SU-DHL-6 (cell line): ENCODE results near the gene KCNK16.

Experiments used
- H2AFZ ChIP-seq: fragments of 200-600 bp; sonication (generic); 2 replicates; pipeline ENCODE4 v1.6.1; 2014; ENCODE audit warnings: low read depth, mild to moderate bottlenecking, moderate library complexity, mixed read lengths, antibody characterized with exemption, low read length; ENCODE audit not compliant: severe bottlenecking
- H3F3A ChIP-seq: fragments of 200-600 bp; shearing (Covaris generic); 2 replicates; pipeline ENCODE4 v1.6.0; 2016; ENCODE audit warnings: antibody characterized with exemption, mild to moderate bottlenecking; ENCODE audit not compliant: insufficient read depth
- H3K27ac ChIP-seq: fragments of 200-600 bp; sonication (generic); 2 replicates; pipeline ENCODE4 v1.5.1; 2016; ENCODE audit warnings: low read depth, mild to moderate bottlenecking, low read length, moderate library complexity, mixed read lengths
- H3K27me3 ChIP-seq: fragments of 200-600 bp; sonication (generic), shearing (Covaris generic); 2 replicates; pipeline ENCODE4 v1.6.0; 2014; ENCODE audit warnings: mild to moderate bottlenecking, low read length
- H3K36me3 ChIP-seq: fragments of 200-600 bp; sonication (generic); 2 replicates; pipeline ENCODE4 v1.6.1; 2014; ENCODE audit warnings: mild to moderate bottlenecking, low read length, mixed read lengths
- H3K4me2 ChIP-seq: fragments of 300-600, 200-600 bp; shearing (Covaris generic), sonication (generic); 2 replicates; pipeline ENCODE4 v1.6.0; 2014; ENCODE audit warnings: low read length, low read depth, mild to moderate bottlenecking; ENCODE audit not compliant: poor library complexity, severe bottlenecking
- H3K4me3 ChIP-seq: fragments of 200-600 bp; sonication (generic); 2 replicates; pipeline ENCODE4 v1.5.1; 2014; ENCODE audit warnings: antibody characterized with exemption, low read length, mild to moderate bottlenecking, mixed read lengths; ENCODE audit not compliant: insufficient read depth, poor library complexity, severe bottlenecking
- H3K79me2 ChIP-seq: fragments of 200-600 bp; sonication (generic); 2 replicates; pipeline ENCODE4 v1.6.1; 2014; ENCODE audit warnings: mild to moderate bottlenecking, low read length, moderate library complexity; ENCODE audit not compliant: insufficient read depth
- H3K9ac ChIP-seq: fragments of 200-600 bp; sonication (generic); 2 replicates; pipeline ENCODE4 v1.7.0; 2014; ENCODE audit warnings: mild to moderate bottlenecking, low read length
- H3K9me2 ChIP-seq: fragments of 200-600 bp; sonication (generic); replicated peaks from 2 replicates; pipeline ENCODE4 v1.6.1; 2014; ENCODE audit warnings: low read length; ENCODE audit not compliant: insufficient read depth
- H3K9me3 ChIP-seq: fragments of 200-600 bp; sonication (generic); 2 replicates; pipeline ENCODE4 v1.6.1; 2014; ENCODE audit warnings: low read length, mixed read lengths; ENCODE audit not compliant: insufficient read depth
- H4K20me1 ChIP-seq: fragments of 200-600 bp; sonication (generic); 2 replicates; pipeline ENCODE4 v1.6.1; 2014; ENCODE audit warnings: low read depth, mild to moderate bottlenecking, antibody characterized with exemption, low read length, moderate library complexity, mixed read lengths
- EZH2phosphoT487 ChIP-seq: fragments of 200-600 bp; sonication (generic), shearing (Covaris generic); conservative IDR thresholded peaks from 2 replicates; pipeline ENCODE4 v1.6.1; 2018; ENCODE audit warnings: mild to moderate bottlenecking, antibody characterized with exemption, low read length, moderate library complexity, mixed read lengths
- TF ChIP-seq, protein P1 (sequence below): fragments of 200-600 bp; sonication (generic); IDR thresholded peaks from one replicate; pipeline ENCODE4 v1.5.1; 2017; ENCODE audit warnings: antibody characterized with exemption, mild to moderate bottlenecking, low read length, moderate library complexity; ENCODE audit not compliant: insufficient read depth, poor library complexity, severe bottlenecking

The KCNK16 gene

GRCh38 chr6:39322306-39322850, at the start of gene KCNK16:
TSS of gene KCNK16 (minus strand) at chr6:39322702. CDS start at chr6:39322540, 162 bp downstream.
- no peaks in the 10 kb centered on the region for H3K9me2 ChIP-seq
- no peaks in the 10 kb centered on the region for H3K79me2 ChIP-seq
- no peak within 1 kb of the TSS for H3K9ac ChIP-seq
- no peak within 1 kb of the TSS for H3K4me2 ChIP-seq
- H3F3A ChIP-seq = no peaks in the 10 kb centered on the region
- H3K9me3 ChIP-seq = no peaks in the 10 kb centered on the region
- no peak within 1 kb of the TSS for H2AFZ ChIP-seq
- TF ChIP-seq EZH2phosphoT487 = no peak
- TF ChIP-seq, protein P1, sequence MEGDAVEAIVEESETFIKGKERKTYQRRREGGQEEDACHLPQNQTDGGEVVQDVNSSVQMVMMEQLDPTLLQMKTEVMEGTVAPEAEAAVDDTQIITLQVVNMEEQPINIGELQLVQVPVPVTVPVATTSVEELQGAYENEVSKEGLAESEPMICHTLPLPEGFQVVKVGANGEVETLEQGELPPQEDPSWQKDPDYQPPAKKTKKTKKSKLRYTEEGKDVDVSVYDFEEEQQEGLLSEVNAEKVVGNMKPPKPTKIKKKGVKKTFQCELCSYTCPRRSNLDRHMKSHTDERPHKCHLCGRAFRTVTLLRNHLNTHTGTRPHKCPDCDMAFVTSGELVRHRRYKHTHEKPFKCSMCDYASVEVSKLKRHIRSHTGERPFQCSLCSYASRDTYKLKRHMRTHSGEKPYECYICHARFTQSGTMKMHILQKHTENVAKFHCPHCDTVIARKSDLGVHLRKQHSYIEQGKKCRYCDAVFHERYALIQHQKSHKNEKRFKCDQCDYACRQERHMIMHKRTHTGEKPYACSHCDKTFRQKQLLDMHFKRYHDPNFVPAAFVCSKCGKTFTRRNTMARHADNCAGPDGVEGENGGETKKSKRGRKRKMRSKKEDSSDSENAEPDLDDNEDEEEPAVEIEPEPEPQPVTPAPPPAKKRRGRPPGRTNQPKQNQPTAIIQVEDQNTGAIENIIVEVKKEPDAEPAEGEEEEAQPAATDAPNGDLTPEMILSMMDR = no peak
- H4K20me1 ChIP-seq = no peaks in the 10 kb centered on the region
- no peak within 1 kb of the TSS for H3K4me3 ChIP-seq
- H3K27ac ChIP-seq = no peak within 1 kb of the TSS
- H3K36me3 ChIP-seq = no peaks in the 10 kb centered on the region
- no peaks in the 10 kb centered on the region for H3K27me3 ChIP-seq

DNA sequence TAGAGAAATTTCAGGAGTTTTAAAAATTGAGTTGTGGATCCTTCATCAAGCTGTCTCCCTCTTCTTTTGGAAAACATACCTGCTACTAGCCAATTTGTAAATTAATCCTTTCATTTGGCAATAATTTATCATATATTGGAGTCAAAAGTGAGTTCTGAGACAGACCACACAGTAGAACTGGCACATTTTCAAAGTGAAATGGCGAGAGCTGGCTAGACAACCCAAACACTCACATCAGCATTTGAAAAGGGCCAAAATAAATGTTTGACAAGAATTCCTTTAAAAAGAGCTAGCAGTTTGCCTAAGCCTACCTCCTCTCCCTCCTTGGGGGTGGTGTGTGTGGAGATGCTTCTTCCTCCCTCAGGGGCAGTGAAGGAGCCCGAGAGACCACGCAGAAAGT, 47.9 kb upstream of the KCNK16 start:
- no peaks in the 10 kb centered on the region for H3K27me3 ChIP-seq

GRCh38 chr6:39369987-39370386, 47.5 kb upstream of the KCNK16 start:
- H3F3A ChIP-seq = no peaks in the 10 kb centered on the region
- no peaks in the 10 kb centered on the region for H3K36me3 ChIP-seq
- 0 out of 2 replicates have a peak, but pooled peaks cover 2% of the 10 kb centered on the region for H3K9me2 ChIP-seq
- no peak overlapping the region for H3K27ac ChIP-seq
- H3K27me3 ChIP-seq = no peaks in the 10 kb centered on the region
- no peak for TF ChIP-seq EZH2phosphoT487
- TF ChIP-seq, protein P1 = no peak
- no peaks in the 10 kb centered on the region for H4K20me1 ChIP-seq
- H3K9me3 ChIP-seq = no peaks in the 10 kb centered on the region
- no peak overlapping the region for H3K9ac ChIP-seq
- no peak overlapping the region for H3K4me3 ChIP-seq
- H2AFZ ChIP-seq = no peak overlapping the region
- no peak overlapping the region for H3K4me2 ChIP-seq
- no peaks in the 10 kb centered on the region for H3K79me2 ChIP-seq

More for the DNA sequence above, 47.9 kb upstream of the KCNK16 start:
- Histone ChIP-seq H3K9me3 (no peaks in the 10 kb centered on the region), H3K36me3 (no peaks in the 10 kb centered on the region), H4K20me1 (no peaks in the 10 kb centered on the region), H3F3A (no peaks in the 10 kb centered on the region), H3K79me2 (no peaks in the 10 kb centered on the region), H3K4me2 (no peak overlapping the region), H2AFZ (no peak overlapping the region), H3K9me2 (0 out of 2 replicates have a peak, but pooled peaks cover 2% of the 10 kb centered on the region), H3K27ac (no peak overlapping the region), H3K4me3 (no peak overlapping the region), H3K9ac (no peak overlapping the region)
- TF ChIP-seq, protein P1 = no peak
- no peak for TF ChIP-seq EZH2phosphoT487
